HG03354 (cell line): ENCODE results near the gene SESN1.

Experiments used
- ATAC-seq: cut with Tn5 transposase; IDR thresholded peaks from one replicate; pipeline ENCODE4 v1.9.1; 2021; ENCODE audit warnings: mild to moderate bottlenecking; ENCODE audit not compliant: unreplicated experiment, poor library complexity, severe bottlenecking

Gene SESN1

DNA sequence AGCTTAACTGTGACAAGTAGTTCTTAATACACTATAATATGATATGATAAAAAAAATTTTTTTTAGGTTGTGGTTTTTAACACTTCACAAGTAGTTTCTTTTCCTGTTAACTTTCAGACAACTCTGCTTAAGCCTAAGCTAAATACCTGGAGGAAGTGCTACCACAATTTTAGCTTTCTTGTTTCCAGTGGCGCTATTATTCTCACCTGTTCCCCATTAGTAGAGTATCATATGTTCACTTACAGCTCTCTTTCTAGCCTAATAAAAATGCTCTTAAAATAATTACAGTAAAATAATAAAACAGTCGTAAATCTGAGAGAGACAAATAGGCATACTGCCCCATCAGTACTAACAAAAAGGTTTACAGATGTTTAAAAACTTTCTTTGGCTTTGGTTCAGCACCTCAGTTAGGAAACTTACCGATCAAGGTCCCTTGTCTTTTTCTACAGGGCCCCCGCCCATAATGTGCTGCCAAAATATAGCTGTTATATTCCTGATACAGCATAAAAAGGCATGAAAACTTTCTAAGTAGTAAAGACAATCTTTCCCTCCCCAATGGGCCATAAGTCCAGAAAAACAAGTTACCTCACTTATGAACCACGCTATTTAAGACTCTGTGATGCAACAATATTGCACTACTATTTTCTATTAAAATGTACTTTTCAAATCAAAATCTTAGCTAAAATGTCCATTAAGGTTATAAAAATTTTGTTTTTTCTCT is 57.9 kb downstream of the SESN1 start:
- no peak for ATAC-seq

DNA sequence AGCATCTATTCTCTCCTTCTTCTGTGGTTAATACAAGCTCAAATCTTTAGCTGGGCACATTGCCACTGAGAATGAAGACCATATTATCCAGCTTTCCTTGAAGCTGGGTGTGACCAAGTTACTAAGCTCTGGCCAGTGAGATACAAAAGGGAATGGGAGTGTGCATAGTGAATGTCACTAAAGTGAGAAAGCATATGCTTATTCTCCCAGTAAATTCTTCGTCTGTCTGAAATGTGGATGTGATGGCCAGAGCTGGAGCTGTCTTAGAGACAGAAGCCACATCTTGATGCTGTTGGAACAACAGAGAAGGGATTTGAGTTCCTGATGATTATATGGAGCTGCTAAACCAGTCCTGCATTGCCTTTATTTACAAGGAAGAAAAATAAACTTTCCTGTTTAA is 60.1 kb downstream of the SESN1 start:
- ATAC-seq: no peak

GRCh38 chr6:109033655-109034054 is 61.0 kb downstream of the SESN1 start:
- ATAC-seq: no peak

DNA sequence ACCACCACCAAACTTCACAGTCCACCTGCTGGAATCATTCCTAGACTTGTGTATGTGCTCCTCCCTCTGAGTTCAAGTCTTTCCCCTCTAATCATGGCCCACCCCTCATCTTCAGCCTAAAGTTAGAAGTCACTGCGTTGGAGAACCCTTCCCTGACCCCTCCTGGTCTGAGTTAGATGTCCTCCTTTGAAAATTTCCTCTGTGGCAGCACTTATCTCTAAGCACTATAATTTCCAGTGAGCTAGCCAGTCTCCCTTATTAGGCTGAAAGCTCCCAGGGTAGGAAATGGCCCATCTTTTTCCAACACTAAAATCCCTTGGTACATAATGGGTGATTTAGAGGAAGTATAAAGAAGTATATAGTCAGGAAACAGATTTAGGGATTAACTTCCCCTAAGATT is 63.2 kb downstream of the SESN1 start:
- no peak for ATAC-seq

DNA sequence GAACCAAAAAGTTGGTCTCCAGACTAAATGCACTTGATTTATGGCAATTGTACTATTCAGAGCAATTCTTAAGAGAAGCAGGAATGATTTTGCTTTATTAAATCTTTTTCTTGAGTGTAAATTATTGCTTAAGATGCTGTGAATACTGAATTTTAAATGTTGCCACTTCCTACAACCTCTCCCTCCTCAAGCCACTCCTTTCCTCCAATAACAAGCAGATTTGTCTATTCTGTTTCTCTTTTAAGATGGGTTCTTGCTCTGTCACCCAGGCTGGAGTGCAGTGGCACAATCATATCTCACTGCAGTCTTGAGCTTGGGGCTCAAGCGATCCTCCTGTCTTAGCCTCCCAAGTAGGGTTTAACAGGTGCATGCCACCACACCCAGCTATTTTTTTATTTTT is 65.3 kb downstream of the SESN1 start:
- ATAC-seq: no peak

GRCh38 chr6:109028439-109028838 is 66.2 kb downstream of the SESN1 start:
- ATAC-seq: no peak

- ATAC-seq: no peak
Measured at GRCh38 chr6:109027964-109028363, 66.7 kb downstream of the SESN1 start.

- no peak for ATAC-seq
Measured at GRCh38 chr6:109025639-109026038, 69.0 kb downstream of the SESN1 start.

GRCh38 chr6:109024784-109025183 is 69.9 kb downstream of the SESN1 start:
- no peak for ATAC-seq

- ATAC-seq: no peak
Measured at GRCh38 chr6:109024368-109024767, 70.3 kb downstream of the SESN1 start.

DNA sequence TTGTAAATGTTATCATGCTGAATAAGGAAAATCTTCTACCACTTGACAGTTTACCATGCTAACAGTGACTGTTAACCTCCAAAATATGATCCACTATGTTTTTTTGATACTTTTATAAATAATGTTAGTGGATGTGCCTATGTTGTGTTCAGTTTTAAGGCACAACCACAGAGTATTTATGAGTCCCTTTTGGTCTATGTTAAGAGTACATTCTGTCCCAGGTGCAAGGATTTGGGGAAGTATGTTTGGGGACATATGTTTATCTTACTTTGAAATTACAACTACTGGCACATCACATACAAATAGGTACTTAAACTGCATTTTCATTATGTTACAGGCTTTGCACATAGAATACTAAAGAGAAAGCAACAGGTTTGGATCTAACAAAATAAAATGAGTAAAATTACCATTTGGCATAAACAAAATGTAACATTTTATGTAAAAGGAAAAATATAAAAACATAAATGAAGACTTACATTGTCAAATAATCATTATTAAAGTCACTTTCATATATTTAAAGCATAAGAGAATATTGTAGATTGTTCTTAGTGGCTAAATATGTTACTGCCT is 71.2 kb downstream of the SESN1 start:
- ATAC-seq: no peak

- no peak for ATAC-seq
Measured at GRCh38 chr6:109021870-109022269, 72.8 kb downstream of the SESN1 start.

DNA sequence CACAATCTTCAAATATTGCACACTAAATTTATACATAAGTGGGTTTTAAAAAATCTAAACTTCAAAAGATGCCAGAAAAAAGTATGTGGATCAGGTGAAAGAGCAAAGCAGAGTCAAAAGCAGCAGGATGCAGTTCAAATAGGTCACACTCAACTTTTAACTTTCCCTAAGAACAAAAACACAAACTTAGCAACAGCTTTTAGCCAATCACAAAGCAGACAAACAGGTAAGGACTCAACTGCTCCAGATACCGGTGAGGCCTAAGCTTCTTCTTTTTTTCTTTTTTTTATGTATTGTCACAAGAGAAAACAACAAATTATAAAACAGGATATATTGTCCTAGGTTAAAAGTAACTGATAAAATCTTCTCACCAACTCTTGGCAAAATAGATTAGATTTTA is 74.7 kb downstream of the SESN1 start:
- no peak for ATAC-seq

GRCh38 chr6:109015176-109015575 is 79.5 kb downstream of the SESN1 start:
- no peak for ATAC-seq

DNA sequence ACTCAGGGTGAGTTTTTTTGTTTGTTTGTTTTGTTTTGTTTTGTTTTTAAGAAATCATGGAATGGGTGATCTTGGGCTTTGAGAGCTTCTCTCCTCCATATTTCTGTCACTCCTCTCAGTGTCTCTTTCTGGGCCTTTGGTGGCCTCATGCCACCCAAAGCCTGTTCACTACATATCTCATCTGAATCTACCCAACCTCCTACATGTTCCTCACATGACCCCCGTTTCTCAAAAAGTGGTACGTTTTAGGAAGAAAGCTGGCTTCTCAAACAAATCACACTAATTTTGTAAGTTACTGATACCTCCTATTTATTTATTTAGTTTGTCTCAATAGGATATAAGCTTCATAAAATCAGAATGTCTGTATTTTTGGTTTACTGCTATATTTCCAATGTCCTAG is 80.0 kb downstream of the SESN1 start:
- ATAC-seq: no peak

- no peak for ATAC-seq
Measured at GRCh38 chr6:109013656-109014305, 80.9 kb downstream of the SESN1 start.

DNA sequence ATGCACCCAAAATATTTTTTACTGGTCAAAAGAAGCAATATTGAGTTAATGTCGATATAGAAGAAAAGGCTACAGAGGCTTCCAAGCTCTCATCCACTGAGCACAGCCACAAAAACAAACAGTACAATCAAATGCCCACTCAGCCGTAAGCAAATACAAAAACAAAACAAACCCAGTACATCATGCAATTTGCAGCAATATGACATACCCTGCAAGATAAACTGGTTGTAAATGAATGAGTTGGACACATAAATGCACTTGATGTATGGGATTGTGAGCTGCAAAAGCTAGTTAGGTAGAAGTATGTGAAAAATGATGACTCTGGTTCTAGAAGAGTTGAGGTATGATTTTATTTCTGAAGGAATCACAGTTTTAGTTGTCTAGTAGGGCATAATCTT is 83.9 kb downstream of the SESN1 start:
- ATAC-seq: no peak

GRCh38 chr6:109009962-109010704 is 84.5 kb downstream of the SESN1 start:
- ATAC-seq: no peak

GRCh38 chr6:109009236-109009961 is 85.2 kb downstream of the SESN1 start:
- ATAC-seq: peak; percentile 92
